ENCODE data around the gene TET2. TPM values are rescaled to one million over a fixed set of nuclear protein-coding genes. Genes with fewer than 3 reads are reported as not detected.

TET2 gene
- total RNA-seq (2014; rRNA removed; shearing (Covaris generic); ENCODE audit: low replicate concordance), result 0.59 and 1.3 TPM in 2 replicates

DNA sequence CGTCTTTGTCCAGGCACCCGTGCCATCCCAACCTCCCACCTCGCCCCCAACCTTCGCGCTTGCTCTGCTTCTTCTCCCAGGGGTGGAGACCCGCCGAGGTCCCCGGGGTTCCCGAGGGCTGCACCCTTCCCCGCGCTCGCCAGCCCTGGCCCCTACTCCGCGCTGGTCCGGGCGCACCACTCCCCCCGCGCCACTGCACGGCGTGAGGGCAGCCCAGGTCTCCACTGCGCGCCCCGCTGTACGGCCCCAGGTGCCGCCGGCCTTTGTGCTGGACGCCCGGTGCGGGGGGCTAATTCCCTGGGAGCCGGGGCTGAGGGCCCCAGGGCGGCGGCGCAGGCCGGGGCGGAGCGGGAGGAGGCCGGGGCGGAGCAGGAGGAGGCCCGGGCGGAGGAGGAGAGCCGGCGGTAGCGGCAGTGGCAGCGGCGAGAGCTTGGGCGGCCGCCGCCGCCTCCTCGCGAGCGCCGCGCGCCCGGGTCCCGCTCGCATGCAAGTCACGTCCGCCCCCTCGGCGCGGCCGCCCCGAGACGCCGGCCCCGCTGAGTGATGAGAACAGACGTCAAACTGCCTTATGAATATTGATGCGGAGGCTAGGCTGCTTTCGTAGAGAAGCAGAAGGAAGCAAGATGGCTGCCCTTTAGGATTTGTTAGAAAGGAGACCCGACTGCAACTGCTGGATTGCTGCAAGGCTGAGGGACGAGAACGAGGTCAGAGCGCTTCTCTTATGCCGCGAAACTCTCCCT is at the start of gene TET2:
TET2 (plus strand) TSS at position 601 of the 740 bp plus-strand sequence. CDS start 87,067 bp downstream, outside the sequence.
- H3K4me3 ChIP-seq, result peak within 1 kb of the TSS; percentile 75
- no peaks in the 10 kb centered on the region for H3K9me3 ChIP-seq
- H3K36me3 ChIP-seq, result no peaks in the 10 kb centered on the region
- peak; percentile 74 for DNase-seq
- no peaks in the 10 kb centered on the region for H3K27me3 ChIP-seq

- H3K36me3 ChIP-seq, result no peaks in the 10 kb centered on the region
- DNase-seq, result no peak
- H3K9me3 ChIP-seq, result no peaks in the 10 kb centered on the region
- H3K27me3 ChIP-seq, result no peaks in the 10 kb centered on the region
- H3K4me3 ChIP-seq, result no peak overlapping the region
Observed at GRCh38 chr4:105102016-105102415, 44.7 kb upstream of the TET2 start.

GRCh38 chr4:105106426-105106825 is 40.2 kb upstream of the TET2 start:
- Histone ChIP-seq H3K9me3 (no peaks in the 10 kb centered on the region), H3K4me3 (no peak overlapping the region), H3K27me3 (no peaks in the 10 kb centered on the region), H3K36me3 (no peaks in the 10 kb centered on the region)
- no peak for DNase-seq

GRCh38 chr4:105107095-105107856 is 39.4 kb upstream of the TET2 start:
- no peaks in the 10 kb centered on the region for H3K9me3 ChIP-seq
- no peak for DNase-seq
- no peaks in the 10 kb centered on the region for H3K27me3 ChIP-seq
- H3K4me3 ChIP-seq, result no peak overlapping the region
- no peaks in the 10 kb centered on the region for H3K36me3 ChIP-seq

- no peaks in the 10 kb centered on the region for H3K36me3 ChIP-seq
- no peak overlapping the region for H3K4me3 ChIP-seq
- H3K27me3 ChIP-seq, result no peaks in the 10 kb centered on the region
- DNase-seq, result no peak
- H3K9me3 ChIP-seq, result no peaks in the 10 kb centered on the region
Observed at GRCh38 chr4:105108971-105109370, 37.7 kb upstream of the TET2 start.

DNA sequence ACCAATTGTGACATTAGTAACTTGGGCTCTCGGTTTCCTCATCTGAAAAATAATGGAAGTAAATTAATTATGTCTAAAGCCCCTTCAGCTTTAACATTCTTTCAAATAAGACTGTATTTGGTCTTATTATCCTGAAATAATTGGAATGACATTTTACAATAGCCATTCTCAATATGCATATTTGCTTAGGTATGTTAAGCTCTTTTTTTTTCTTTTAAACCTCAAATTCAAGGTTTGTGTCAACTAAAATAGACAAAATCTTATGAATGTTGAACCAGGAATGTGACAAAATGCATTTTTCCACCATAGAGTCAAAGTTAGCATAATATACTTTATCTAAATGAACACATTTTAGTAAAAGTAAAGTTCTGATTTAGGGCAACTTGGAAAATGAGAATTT is 34.4 kb upstream of the TET2 start:
- no peak for DNase-seq
- H3K36me3 ChIP-seq, result no peaks in the 10 kb centered on the region
- no peaks in the 10 kb centered on the region for H3K9me3 ChIP-seq
- no peak overlapping the region for H3K4me3 ChIP-seq
- no peaks in the 10 kb centered on the region for H3K27me3 ChIP-seq

DNA sequence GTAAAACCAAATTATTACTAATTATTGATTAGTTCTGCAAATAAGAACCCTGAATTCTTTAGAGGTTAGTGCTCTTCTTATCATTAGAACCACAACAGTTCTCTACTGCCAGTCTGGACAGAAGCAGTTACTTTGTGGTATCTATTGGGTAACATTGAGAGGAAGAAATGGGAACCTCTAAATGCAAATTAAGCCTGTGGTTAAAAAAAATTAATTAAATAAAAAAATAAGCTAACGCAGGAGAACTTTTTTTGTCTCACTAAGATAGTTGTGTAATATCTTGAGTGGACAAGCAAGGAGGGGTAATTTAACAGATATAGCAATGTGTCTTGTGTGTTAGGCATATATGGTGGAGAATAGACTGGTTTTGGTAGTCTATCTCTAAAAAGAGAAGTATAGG is 32.9 kb upstream of the TET2 start:
- H3K9me3 ChIP-seq, result no peaks in the 10 kb centered on the region
- no peak for DNase-seq
- no peaks in the 10 kb centered on the region for H3K36me3 ChIP-seq
- H3K4me3 ChIP-seq, result no peak overlapping the region
- no peaks in the 10 kb centered on the region for H3K27me3 ChIP-seq

- H3K27me3 ChIP-seq, result no peaks in the 10 kb centered on the region
- DNase-seq, result no peak
- H3K36me3 ChIP-seq, result no peaks in the 10 kb centered on the region
- H3K9me3 ChIP-seq, result no peaks in the 10 kb centered on the region
- no peak overlapping the region for H3K4me3 ChIP-seq
Observed at GRCh38 chr4:105116616-105117319, 29.9 kb upstream of the TET2 start.

DNA sequence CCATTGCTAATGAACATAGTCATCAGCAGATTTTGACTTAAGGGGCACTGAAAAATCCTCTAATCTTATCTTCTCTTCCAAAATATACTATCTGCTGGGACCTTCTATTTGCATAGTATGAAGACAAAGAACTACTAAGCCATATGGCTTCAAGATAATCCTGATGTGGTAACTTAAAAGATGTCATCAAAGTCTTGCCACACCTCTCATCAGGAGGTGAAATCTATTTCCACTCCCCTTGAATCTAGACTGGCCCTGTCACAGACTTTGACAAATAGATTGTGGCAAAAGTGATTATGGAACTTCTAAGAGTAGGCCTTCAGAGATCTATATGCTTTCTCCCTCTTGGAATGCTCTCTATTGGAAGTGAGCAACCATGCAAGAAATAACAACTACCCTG is 27.3 kb upstream of the TET2 start:
- H3K36me3 ChIP-seq, result no peaks in the 10 kb centered on the region
- no peak for DNase-seq
- no peak overlapping the region for H3K4me3 ChIP-seq
- H3K9me3 ChIP-seq, result no peaks in the 10 kb centered on the region
- no peaks in the 10 kb centered on the region for H3K27me3 ChIP-seq

DNA sequence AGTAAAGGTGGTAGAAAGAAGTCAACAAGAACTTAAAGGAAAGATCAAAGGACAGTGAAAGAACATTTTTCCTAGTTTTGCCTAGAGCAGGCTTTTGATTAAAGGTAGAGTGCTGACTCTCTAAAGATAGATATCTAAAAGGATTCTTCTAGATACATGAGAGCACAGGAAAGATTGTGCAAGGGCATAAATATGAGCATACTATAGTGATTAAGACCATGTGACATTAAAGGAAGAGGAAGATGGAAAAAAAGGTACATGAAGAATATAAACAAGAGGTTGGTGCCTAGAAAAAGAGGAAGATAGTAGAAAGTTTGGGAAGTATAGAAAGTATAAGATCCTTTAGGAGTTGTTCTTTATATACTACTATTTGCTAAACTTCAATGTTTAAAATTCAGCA is 26.1 kb upstream of the TET2 start:
- Histone ChIP-seq H3K4me3 (no peak overlapping the region), H3K9me3 (no peaks in the 10 kb centered on the region), H3K27me3 (no peaks in the 10 kb centered on the region), H3K36me3 (no peaks in the 10 kb centered on the region)
- DNase-seq, result no peak

GRCh38 chr4:105122350-105122749 is 24.3 kb upstream of the TET2 start:
- no peak overlapping the region for H3K4me3 ChIP-seq
- no peaks in the 10 kb centered on the region for H3K36me3 ChIP-seq
- peak; percentile 5 for DNase-seq
- no peaks in the 10 kb centered on the region for H3K27me3 ChIP-seq
- H3K9me3 ChIP-seq, result no peaks in the 10 kb centered on the region

DNA sequence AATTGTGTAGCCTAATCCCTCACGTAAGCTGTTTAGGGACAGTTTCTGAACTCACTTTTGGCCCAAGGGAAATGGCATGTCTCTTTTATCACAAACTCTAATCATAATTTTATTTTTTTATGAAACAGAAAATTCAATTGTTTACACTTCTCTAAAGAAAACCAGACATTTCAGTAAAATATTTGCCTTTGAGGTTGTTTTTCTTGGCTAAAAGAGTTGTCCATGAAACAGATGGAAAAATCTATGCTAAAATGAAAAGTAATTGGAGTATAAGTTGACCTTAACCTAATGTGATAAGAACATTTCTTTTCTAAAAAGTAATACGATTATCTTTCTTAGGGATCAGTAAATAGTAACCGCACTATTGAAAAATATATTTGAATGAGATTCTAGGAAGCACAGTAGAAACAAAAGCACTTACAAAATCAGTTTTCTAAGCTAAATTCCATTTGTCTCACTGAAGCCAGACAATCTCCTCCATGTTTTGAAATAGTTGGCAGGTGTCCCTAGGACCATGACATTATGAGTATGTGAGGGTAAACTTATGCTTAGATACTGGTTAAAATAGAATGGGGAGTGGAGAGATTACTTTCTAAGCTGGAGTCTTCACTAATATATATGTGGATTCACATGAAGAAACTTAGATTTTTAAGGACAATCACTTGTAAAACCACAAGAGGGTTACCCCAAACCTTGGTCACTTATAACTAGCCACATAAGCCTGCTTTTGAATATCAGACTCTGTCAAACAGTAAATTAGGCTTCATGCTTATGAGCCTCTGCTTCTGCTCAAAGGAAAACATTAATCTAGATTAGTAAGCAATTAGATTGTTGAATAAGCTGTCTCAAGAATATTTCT is 20.1 kb upstream of the TET2 start:
- no peak for DNase-seq
- H3K9me3 ChIP-seq, result no peaks in the 10 kb centered on the region
- H3K27me3 ChIP-seq, result no peaks in the 10 kb centered on the region
- no peaks in the 10 kb centered on the region for H3K36me3 ChIP-seq
- H3K4me3 ChIP-seq, result no peak overlapping the region

DNA sequence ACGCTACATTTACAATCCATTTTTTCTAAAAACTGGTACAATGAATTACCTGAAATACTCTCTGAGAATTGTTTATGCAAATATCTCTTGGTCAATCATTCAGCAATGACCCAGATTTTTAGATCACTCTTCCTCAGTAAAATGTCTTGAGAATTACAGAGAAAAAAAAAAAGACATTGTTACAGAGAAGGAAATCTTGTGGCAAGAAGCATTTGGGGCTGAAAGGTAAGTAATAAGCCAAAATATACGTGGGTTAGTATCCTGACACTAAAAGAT is 19.6 kb upstream of the TET2 start:
- Histone ChIP-seq H3K4me3 (no peak overlapping the region), H3K27me3 (no peaks in the 10 kb centered on the region), H3K36me3 (no peaks in the 10 kb centered on the region), H3K9me3 (no peaks in the 10 kb centered on the region)
- DNase-seq, result no peak

- Histone ChIP-seq H3K36me3 (no peaks in the 10 kb centered on the region), H3K4me3 (no peak overlapping the region), H3K27me3 (no peaks in the 10 kb centered on the region), H3K9me3 (no peaks in the 10 kb centered on the region)
- no peak for DNase-seq
Observed at GRCh38 chr4:105128208-105128607, 18.5 kb upstream of the TET2 start.

DNA sequence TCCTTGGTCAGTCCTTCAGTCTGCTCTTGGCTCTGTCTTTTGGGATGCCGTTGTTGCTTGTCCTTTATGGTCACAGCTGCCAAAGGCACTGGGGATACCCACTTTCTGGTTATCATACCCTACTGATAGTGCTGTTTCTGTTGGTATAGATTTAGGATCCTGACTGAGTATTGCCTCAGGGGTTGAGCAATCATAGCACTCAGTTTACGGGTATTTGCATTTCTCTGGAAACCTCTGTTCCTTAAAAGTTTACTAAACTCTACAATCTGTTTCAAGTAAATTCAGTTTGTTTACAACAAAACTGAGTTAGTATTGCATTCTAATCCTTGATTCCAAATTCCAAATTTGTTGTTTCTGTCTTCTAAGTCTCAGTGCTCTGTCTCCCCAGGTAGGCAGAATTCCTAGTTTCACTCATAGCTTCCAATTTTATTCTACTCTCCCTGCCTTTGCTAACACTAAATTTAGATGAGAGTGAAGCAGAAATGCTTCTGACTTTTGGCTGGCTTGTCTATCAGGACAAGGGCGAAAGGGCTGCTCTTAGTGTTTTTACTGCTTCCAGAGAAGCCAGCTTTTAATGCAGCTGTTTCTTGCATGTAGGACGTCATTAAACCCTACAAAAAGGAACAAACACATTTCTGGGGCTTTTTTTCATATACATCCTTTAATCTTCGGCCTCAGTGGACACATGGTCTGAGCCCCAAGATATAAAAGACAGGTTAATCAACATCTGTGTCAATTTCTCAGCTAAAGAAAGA is 17.2 kb upstream of the TET2 start:
- Histone ChIP-seq H3K27me3 (no peaks in the 10 kb centered on the region), H3K9me3 (no peaks in the 10 kb centered on the region), H3K36me3 (no peaks in the 10 kb centered on the region), H3K4me3 (no peak overlapping the region)
- DNase-seq, result no peak

GRCh38 chr4:105130945-105131344 is 15.7 kb upstream of the TET2 start:
- Histone ChIP-seq H3K36me3 (no peaks in the 10 kb centered on the region), H3K27me3 (no peaks in the 10 kb centered on the region), H3K4me3 (no peak overlapping the region), H3K9me3 (no peaks in the 10 kb centered on the region)
- DNase-seq, result no peak
